GM21367 (cell line): Measurements from ENCODE around the gene ZCCHC17.
"Not testable (repeated sequence)": the region's sequence is repeated elsewhere in the genome, so short reads cannot be mapped to it uniquely, and the experiment has no call there.

Experiments used
- ATAC-seq: cut with Tn5 transposase; IDR thresholded peaks from one replicate; pipeline ENCODE4 v1.9.1; 2021; ENCODE audit not compliant: unreplicated experiment

The ZCCHC17 gene

GRCh38 chr1:31368611-31369107 lies 71.8 kb downstream of the ZCCHC17 start:
- ATAC-seq = no peak

- no peak for ATAC-seq
These were observed 73.2 kb downstream of the ZCCHC17 start for GRCh38 chr1:31370021-31370420.

GRCh38 chr1:31370565-31370964 lies 73.7 kb downstream of the ZCCHC17 start:
- ATAC-seq = no peak

- no peak for ATAC-seq
These were observed 74.5 kb downstream of the ZCCHC17 start for GRCh38 chr1:31371121-31371959.

GRCh38 chr1:31372051-31372450 lies 75.2 kb downstream of the ZCCHC17 start:
- no peak for ATAC-seq

GRCh38 chr1:31372751-31373055 lies 75.9 kb downstream of the ZCCHC17 start:
- no peak for ATAC-seq

- ATAC-seq = no peak
These were observed 76.4 kb downstream of the ZCCHC17 start, which contains the start of gene FABP3 for GRCh38 chr1:31373056-31373896. Gene FABP3, minus strand, starts transcription at chr1:31373076. Its CDS starts 62 bp downstream, at chr1:31373014.

- no peak for ATAC-seq
These were observed 77.2 kb downstream of the ZCCHC17 start for GRCh38 chr1:31373897-31374486.

GRCh38 chr1:31374511-31375196 lies 77.8 kb downstream of the ZCCHC17 start:
- ATAC-seq = no peak

GRCh38 chr1:31376375-31377134 lies 79.7 kb downstream of the ZCCHC17 start:
- no peak for ATAC-seq

- ATAC-seq = no peak
These were observed 80.6 kb downstream of the ZCCHC17 start for GRCh38 chr1:31377364-31377863.

- no peak for ATAC-seq
These were observed 81.2 kb downstream of the ZCCHC17 start for GRCh38 chr1:31378001-31378400.

GRCh38 chr1:31380181-31380580 lies 83.3 kb downstream of the ZCCHC17 start:
- ATAC-seq = no peak

GRCh38 chr1:31381394-31382294 lies 84.8 kb downstream of the ZCCHC17 start:
- no peak for ATAC-seq

GRCh38 chr1:31382379-31382989 lies 85.7 kb downstream of the ZCCHC17 start:
- ATAC-seq = no peak

- no peak for ATAC-seq
These were observed 87.1 kb downstream of the ZCCHC17 start for GRCh38 chr1:31383967-31384366.

GRCh38 chr1:31386576-31387243 lies 89.9 kb downstream of the ZCCHC17 start:
- not testable (repeated sequence) for ATAC-seq

- ATAC-seq = no peak
These were observed 90.8 kb downstream of the ZCCHC17 start for GRCh38 chr1:31387612-31388011.
